ENCODE results near the gene SORBS1. TPM values are rescaled to one million over a fixed set of nuclear protein-coding genes. Genes with fewer than 3 reads are reported as not detected.

The SORBS1 gene
- total RNA-seq, 1 experiment from 2014 or later: 2.7 TPM

DNA sequence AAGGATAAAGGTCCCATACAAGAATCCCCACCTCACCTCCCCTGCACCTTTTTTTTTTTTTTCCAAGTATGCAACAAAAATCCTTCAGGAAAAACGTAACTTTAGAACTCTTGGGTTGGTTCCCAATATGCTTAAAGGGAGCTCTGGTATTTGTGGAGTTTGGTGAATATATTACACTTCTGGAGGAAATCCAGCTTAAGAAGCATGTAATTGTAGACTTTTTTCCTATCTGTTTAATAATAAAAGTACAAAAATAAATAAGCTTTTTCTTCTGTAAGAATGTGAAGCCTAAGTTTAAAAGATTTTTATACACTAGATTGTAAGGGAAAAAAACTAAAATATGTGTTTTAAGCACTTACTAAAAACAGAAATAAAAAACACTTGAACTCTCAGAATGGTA lies 102.3 kb downstream of the SORBS1 start:
- in situ Hi-C loops (cut with HindIII; ENCODE audit: low pct_unique_long_range_greater_than_20kb, low sequenced_read_pairs): loop anchor here (10.0 kb wide), 1 partner anchor 46 kb away; no protein-coding TSS in a partner anchor
- DNase-seq (ENCODE audit: low read depth): no peak

DNA sequence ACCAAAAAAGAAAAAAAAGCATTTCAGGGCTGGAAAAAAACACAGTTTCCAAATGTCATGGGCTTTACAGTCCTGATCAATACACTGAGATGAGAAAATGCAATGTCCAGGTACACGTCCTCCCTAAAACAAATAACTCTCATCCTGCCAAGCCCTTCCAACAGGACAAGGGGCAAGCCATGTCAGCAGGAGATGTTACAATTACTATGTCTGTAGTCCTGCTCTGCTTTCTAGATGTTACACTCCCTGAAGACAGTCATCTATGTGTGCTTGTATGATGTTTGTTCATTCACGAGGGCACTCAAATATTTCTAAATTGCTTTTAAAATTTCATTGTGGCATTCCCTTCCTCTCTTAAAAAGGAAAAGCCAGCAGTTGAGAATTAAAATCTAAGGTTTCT lies 103.2 kb downstream of the SORBS1 start:
- in situ Hi-C loops (cut with HindIII; ENCODE audit: low pct_unique_long_range_greater_than_20kb, low sequenced_read_pairs): loop anchor here (10.0 kb wide), 1 partner anchor 47 kb away; no protein-coding TSS in a partner anchor
- no peak for DNase-seq (ENCODE audit: low read depth)

DNA sequence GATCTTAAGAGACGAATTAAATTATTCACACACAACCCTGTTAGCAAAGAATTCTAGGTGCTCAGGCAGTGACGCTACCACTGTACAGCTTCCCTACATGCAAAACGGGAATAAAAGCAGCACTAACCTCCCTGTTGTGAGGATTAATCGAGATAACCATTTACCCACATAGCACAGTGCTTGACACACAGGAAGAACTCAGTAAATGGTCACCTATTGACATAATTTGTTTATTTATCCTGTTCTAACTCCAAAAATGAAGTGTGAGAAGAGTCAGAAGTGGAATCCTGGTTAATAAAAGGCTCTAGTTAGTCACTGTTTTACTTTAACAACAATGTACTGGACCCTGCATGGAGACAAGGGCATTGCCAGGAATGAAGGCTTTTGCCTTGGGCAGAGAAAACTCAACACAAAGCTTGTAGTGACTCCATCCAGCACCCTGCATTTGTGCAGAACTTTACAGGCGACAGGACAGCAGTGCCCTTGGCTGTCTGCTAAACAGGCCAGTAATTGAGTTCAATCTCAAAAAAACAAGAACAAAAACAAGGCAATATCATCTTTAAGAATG lies 103.8 kb downstream of the SORBS1 start:
- in situ Hi-C loops (cut with HindIII; ENCODE audit: low pct_unique_long_range_greater_than_20kb, low sequenced_read_pairs): loop anchor here (10.0 kb wide), 1 partner anchor 47 kb away; no protein-coding TSS in a partner anchor
- DNase-seq (ENCODE audit: low read depth): peak; percentile 73

DNA sequence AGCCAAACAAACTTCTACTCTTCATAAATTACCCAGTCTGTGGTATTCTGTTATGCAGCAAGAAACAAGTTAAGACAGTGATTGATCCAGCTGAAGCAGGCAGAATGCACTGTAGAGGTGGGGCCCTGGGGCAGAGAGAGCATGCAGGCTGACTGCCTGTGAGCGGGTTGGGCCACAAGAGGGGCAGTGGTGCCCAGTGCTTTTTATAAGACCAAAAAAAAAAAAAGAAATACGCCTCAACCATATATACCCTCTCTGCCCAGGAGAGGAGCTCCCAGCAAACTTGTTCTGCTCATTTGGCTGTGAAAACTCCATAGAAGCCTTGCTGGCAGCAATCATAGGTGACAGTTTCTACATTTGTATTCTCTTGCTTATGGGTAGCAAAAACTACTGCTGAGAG lies 104.7 kb downstream of the SORBS1 start:
- peak; percentile 44 for DNase-seq (ENCODE audit: low read depth)
- in situ Hi-C loops (cut with HindIII; ENCODE audit: low pct_unique_long_range_greater_than_20kb, low sequenced_read_pairs): loop anchor here (10.0 kb wide), 1 partner anchor 48 kb away; no protein-coding TSS in a partner anchor

DNA sequence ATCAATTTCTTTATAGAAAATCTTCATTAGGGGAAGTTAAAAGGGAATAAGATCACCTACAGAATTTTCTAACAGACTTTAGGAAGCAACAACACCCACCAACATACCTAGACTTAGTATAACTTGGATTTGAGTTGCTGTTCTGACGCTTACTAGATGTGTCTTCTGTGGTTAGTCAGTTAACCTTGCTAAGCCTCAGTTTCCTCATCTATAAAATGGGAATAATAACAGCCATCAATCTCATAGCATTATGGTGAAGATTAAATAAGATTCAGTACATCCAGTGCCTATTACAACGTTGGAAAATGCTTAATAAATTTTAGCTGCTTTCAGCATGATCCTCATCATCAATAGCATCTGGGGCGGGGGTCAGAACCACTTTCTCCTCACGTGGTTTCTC lies 106.2 kb downstream of the SORBS1 start:
- in situ Hi-C loops (cut with HindIII; ENCODE audit: low pct_unique_long_range_greater_than_20kb, low sequenced_read_pairs): loop anchor here (10.0 kb wide), 1 partner anchor 50 kb away; no protein-coding TSS in a partner anchor
- DNase-seq (ENCODE audit: low read depth): no peak

DNA sequence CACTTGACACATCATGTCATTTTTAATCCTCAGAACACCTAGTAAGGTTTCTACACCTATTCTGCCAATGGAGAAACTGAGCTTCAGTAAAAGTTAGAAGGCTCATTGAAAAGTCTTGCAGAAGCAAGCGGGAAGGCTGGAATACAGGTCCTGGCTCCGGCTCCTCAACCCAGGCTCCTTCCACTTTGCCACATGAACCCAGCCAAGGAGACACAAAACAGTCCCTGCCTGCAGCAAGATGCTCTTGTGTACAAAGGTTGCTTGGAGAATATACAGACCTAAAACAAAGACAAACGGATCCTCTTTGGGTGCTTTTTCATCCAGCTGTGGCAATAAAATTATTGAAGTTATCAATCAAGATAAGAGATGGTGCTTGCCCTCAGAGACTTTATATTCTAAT lies 106.8 kb downstream of the SORBS1 start:
- in situ Hi-C loops (cut with HindIII; ENCODE audit: low pct_unique_long_range_greater_than_20kb, low sequenced_read_pairs): loop anchor here (10.0 kb wide), 1 partner anchor 50 kb away; no protein-coding TSS in a partner anchor
- no peak for DNase-seq (ENCODE audit: low read depth)

DNA sequence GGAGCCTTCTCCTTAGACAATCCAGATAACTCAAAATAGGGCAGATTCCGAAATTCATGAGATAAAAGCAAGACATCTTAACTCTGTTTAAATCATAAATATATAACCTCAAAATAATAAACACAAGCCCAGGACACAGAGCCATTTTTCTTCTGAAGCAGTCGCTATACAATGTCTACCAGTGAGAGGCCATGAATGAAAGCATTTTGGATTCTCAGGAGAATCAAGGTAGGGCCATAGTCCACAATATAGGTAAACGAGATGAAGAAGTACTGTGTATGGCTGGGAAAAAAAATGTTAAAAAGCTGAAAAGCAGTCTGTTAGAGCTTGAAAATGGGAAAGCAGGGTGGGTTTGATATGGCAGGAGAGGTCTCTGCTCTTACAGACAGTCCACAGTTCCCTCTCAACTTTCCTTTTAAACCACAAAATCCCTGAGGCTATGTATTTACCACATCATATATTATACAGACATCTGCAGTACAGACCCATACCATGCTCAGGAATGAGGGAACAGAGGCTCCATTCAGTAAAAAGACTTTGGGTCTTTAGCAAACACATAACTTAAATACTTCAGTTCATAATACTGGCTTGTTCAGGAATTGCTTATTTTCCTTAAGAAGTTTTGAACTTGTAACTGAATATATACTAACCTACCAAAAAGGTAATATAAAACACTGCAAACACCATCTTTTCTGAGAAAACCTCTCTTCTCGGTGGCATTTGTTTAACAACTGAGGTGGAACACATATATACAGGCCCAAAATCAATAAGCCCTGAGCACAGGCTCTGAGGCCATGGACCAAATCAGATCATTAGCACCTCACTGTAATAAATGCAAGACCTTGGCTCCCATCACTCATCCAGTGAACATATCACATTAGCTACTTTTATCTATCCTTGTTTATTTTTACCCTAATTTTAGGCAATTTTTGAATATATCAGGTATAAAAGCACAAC lies 109.3 kb downstream of the SORBS1 start:
- DNase-seq (ENCODE audit: low read depth): no peak
- in situ Hi-C loops (cut with HindIII; ENCODE audit: low pct_unique_long_range_greater_than_20kb, low sequenced_read_pairs): loop anchor here (10.0 kb wide), 1 partner anchor 53 kb away; no protein-coding TSS in a partner anchor

DNA sequence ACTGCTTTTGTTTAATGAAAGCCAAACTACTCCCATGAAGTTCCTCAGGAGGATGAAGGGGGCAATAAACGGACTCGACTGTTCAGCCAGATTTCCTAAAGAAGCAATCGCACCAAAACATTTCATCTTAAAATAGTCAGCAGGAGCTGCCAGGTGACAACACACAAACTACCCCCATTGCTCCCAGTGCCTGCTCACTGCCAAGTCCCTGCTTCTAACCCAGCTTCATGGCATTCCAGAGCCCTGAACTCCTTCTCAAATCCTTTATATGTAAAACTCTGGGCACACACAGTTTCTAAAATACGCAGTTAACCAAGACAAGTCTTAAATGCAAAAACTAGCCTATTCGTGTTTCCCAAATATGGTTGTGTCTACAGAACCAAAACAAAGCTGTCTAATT lies 110.0 kb downstream of the SORBS1 start:
- in situ Hi-C loops (cut with HindIII; ENCODE audit: low pct_unique_long_range_greater_than_20kb, low sequenced_read_pairs): loop anchor here (10.0 kb wide), 1 partner anchor 54 kb away; no protein-coding TSS in a partner anchor
- DNase-seq (ENCODE audit: low read depth): no peak

DNA sequence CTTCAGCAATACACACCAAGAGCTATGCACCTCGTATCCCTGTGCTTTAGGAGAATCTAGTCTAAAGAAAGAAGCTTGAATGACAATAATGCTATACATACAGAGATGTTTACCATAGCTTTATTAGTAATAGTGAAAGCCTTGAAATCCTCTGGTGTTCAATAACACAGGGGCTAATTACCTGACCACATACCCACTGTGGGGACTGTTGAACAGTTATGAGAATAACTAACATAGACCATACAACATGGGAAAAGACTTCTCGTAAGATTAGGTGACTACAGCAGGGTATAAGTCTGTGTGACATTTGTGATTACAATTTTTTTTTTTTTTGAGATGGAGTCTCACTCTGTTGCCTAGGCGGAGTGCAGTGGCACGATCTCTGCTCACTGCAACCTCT lies 111.0 kb downstream of the SORBS1 start:
- in situ Hi-C loops (cut with HindIII; ENCODE audit: low pct_unique_long_range_greater_than_20kb, low sequenced_read_pairs): loop anchor here (10.0 kb wide), 1 partner anchor 55 kb away; no protein-coding TSS in a partner anchor

DNA sequence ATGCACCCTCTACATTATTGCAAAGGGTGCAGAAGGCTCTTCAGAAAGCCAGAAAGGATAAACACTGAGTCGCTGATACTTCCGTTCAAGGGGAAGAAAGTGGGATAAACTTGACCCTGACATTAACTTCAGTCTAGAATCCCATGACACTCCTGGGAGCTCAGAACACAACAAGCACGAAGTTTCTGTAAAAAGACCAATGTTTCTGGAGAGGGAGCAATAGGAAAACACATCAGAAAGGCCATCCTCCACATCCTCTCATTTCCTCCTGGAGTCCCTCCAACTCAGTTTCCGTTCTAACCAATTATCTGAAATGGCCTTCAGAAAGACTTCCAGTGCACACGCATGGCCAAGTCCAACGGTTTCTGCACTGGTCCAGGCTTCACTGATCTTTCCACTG lies 113.5 kb downstream of the SORBS1 start:
- no peak for DNase-seq (ENCODE audit: low read depth)

More for the DNA sequence above, 111.0 kb downstream of the SORBS1 start:
- no peak for DNase-seq (ENCODE audit: low read depth)

DNA sequence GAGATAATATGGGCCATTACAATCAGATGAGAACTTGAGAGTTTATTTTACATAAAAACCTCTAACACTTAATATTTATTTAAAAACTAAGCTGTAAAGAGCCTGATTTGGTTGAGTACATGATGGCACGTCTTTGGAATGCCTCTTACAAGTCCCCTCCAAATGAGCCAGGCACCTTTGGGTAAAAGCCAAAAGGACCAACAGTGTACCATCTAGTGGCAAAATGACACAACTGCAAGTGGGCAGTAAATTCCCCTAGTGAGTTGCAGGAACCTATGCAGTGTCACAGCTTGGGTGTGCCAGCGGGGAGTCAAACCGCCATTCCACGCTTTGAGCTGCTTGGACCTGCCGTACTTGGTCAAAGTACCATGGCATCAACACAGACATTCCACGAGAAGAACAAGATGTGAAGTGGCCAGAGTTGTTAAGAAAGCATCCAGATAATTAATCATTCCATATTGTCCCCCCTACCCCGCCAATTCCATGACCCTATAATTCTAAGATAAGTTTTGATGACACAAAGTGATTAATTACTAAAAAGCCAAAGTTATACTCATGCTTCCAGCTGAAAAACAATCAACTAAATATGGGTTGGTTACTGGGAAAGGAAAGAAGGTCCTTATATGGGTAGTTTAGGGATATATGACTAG lies 115.2 kb downstream of the SORBS1 start:
- peak; percentile 75 for DNase-seq (ENCODE audit: low read depth)
- in situ Hi-C loops (cut with HindIII; ENCODE audit: low pct_unique_long_range_greater_than_20kb, low sequenced_read_pairs): no loop called here

More for the DNA sequence above, 113.5 kb downstream of the SORBS1 start:
- in situ Hi-C loops (cut with HindIII; ENCODE audit: low pct_unique_long_range_greater_than_20kb, low sequenced_read_pairs): no loop called here

DNA sequence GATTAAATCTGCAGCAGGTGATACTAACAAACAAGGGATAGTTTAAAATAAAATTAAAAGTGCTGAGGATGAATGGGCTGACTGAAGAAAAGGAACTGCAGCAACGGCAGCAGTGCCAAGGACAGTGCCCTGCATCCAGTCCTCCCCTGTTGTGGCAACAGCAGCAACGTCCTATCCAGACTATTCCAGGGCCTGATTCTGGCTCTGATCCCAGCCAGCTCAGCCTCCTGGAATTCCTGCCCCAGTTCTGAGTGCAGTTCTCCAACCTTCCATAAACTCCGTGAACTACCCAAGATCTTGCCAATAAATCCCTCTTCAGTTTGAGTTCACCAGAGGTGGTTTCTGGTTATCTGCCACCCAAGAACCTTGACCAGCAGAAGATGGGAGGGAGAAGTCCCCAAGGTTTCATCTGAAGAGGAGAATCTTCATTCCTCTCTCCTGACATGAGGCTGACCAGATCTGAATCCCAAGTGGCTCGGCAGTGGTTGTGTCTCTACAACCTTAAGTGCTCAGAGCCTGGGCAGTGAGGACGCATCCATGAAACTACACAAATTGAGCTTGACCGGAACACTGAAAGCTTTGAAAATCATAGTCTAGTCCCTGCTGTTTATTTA lies 115.8 kb downstream of the SORBS1 start:
- peak; percentile 58 for DNase-seq (ENCODE audit: low read depth)
- in situ Hi-C loops (cut with HindIII; ENCODE audit: low pct_unique_long_range_greater_than_20kb, low sequenced_read_pairs): no loop called here

DNA sequence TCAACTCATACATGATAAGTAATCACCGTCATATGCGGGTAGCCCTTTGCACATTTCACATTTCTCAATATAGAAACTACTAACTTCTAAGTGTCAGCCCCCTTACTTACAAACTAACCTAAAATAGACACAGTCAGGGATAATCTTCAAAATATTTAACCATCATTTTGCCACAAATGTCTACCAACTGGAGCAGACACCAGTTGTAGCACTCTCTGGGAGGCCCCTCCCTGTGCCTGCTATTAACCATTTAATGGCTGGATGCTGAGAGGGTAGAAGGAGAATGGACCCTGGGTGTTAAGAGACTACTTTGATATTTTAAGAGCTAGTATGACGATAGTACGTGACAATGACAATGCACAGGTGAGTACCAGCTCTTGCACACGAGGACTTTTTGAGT lies 116.4 kb downstream of the SORBS1 start:
- DNase-seq (ENCODE audit: low read depth): no peak

DNA sequence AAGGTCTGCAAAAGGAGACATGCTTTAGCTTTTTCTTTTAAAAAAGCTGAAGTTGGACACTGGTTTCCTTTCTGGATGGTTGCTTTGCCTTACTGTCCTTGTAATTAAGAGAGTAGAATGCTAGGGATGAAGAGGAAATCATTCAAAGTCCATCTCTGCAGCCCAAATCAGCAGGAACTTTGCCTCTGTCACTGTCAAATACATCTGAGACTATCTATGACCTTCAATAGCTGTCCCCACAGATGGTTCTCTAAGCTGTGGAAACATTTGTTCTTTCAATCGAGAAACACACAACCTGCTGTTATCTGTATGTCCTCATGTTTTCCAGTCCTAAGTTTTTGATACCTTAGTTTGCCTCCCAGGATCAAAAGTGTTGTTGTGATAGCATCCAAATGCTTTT lies 117.5 kb downstream of the SORBS1 start:
- no peak for DNase-seq (ENCODE audit: low read depth)
- in situ Hi-C loops (cut with HindIII; ENCODE audit: low pct_unique_long_range_greater_than_20kb, low sequenced_read_pairs): no loop called here

More for the DNA sequence above, 116.4 kb downstream of the SORBS1 start:
- in situ Hi-C loops (cut with HindIII; ENCODE audit: low pct_unique_long_range_greater_than_20kb, low sequenced_read_pairs): no loop called here

DNA sequence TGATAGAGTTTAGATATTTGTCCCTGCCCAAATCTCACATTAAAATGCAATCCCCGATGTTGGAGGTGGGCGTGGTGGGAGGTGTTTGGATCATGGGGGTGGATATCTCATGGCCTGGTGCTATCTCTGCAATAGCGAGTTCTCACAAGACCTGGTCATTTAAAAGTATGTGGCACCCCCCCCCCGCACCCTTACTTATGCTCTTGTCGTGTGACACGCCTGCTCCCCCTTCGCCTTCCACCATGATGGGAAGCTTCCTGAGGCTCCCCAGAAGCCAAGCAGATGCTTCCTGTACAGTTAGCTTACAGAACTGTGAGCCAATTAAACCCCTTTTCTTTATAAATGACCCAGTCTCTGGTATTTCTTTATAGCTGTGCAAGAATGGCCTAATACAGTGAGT lies 118.8 kb downstream of the SORBS1 start:
- no peak for DNase-seq (ENCODE audit: low read depth)
- in situ Hi-C loops (cut with HindIII; ENCODE audit: low pct_unique_long_range_greater_than_20kb, low sequenced_read_pairs): no loop called here

DNA sequence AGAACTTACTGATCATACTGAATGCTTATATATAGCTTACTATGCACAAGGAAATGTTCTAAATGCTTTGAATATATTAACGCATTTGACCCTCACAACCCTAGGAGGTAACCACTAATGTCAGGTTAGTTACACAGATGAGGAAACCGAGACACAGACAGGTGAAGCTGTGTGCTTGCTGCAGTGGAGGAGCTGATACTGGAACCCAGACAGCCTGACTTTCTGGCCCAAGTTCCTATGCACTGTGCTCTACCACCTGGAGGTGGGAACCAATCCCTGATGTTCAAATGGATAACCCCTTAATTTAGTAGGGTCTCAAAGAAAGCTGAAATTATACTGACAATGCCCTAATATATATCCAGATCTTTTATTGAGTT lies 119.6 kb downstream of the SORBS1 start:
- no peak for DNase-seq (ENCODE audit: low read depth)
- in situ Hi-C loops (cut with HindIII; ENCODE audit: low pct_unique_long_range_greater_than_20kb, low sequenced_read_pairs): no loop called here

DNA sequence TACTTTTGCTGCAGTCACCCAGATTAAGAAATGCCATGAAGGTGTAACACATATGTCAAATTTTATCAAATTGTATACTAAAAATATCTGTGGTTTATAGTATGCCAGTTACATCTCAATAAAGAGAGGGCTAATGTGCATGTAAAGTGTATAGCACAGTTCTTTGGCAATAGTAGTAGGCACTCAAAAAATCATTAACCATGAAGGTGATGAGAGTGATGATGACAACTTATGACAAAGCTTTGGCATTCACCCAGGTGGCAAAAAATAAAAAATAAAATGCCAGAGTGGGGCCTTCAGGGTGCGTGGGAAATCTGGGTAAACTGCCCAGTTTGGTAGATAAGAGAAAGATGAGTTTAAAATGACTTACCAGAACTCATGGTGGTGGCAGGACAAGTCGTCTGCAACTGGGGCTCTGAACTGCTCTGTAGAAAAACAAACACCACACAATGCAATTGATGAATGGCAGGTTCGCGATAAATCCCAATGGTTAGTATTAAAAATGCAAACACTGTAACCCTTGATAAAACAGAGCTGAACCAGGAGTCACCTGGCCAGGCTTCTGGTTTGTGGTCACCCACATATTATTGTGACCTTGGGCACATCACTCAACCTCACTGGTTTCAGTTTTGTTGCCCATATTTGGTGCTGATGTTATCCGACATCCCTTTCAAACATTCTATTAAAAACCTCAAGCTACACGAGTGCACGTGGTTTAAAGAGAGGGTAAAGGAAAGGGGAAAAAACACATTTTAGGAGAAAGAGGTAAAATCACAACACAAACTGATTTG lies 120.2 kb downstream of the SORBS1 start:
- DNase-seq (ENCODE audit: low read depth): peak; percentile 74
- in situ Hi-C loops (cut with HindIII; ENCODE audit: low pct_unique_long_range_greater_than_20kb, low sequenced_read_pairs): no loop called here
